ENCODE measurements around the gene IMPDH1.

GRCh38 chr7:128394904-128395496, 14.8 kb downstream of the IMPDH1 start:
- TF ChIP-seq CTCF (IDR thresholded peaks at IDR 0.05; ENCODE audit: low read length) (no peak), EZH2 (optimal IDR thresholded peaks at IDR 0.05; ENCODE audit: low read depth, low read length) (no peak), EZH2phosphoT487 (IDR thresholded peaks at IDR 0.05; ENCODE audit: low read length) (no peak)
